8988T (cell line): Measurements from ENCODE around the gene S1PR3.
"Not testable (repeated sequence)": the region's sequence is repeated elsewhere in the genome, so short reads cannot be mapped to it uniquely, and the experiment has no call there.

Experiments used
- DNase-seq: peaks from one replicate; pipeline ENCODE4 v3.0.0; 2011

The S1PR3 gene

GRCh38 chr9:88991066-88992034 lies at the start of gene S1PR3:
Gene S1PR3, plus strand, starts transcription at chr9:88991468. Its CDS starts 9,733 bp downstream, at chr9:89001201.
- peak; percentile 76 for DNase-seq

GRCh38 chr9:88941586-88941985 lies 49.7 kb upstream of the S1PR3 start:
- not testable (repeated sequence) for DNase-seq

- no peak for DNase-seq
Measured at GRCh38 chr9:88942411-88942810, 48.9 kb upstream of the S1PR3 start.

GRCh38 chr9:88945636-88946333 lies 45.5 kb upstream of the S1PR3 start:
- no peak for DNase-seq

GRCh38 chr9:88947581-88948573 lies 43.4 kb upstream of the S1PR3 start:
- DNase-seq, result no peak

GRCh38 chr9:88949425-88949824 lies 41.8 kb upstream of the S1PR3 start:
- no peak for DNase-seq

- no peak for DNase-seq
Measured at GRCh38 chr9:88949961-88950340, 41.3 kb upstream of the S1PR3 start.

- no peak for DNase-seq
Measured at GRCh38 chr9:88950341-88951154, 40.7 kb upstream of the S1PR3 start.

- no peak for DNase-seq
Measured at GRCh38 chr9:88951155-88951542, 40.1 kb upstream of the S1PR3 start.

GRCh38 chr9:88952086-88952615 lies 39.1 kb upstream of the S1PR3 start:
- no peak for DNase-seq

- DNase-seq, result no peak
Measured at GRCh38 chr9:88952976-88953375, 38.3 kb upstream of the S1PR3 start.

- no peak for DNase-seq
Measured at GRCh38 chr9:88953381-88954029, 37.8 kb upstream of the S1PR3 start.

GRCh38 chr9:88954066-88954465 lies 37.2 kb upstream of the S1PR3 start:
- DNase-seq, result no peak

GRCh38 chr9:88957526-88957925 lies 33.7 kb upstream of the S1PR3 start:
- no peak for DNase-seq

- no peak for DNase-seq
Measured at GRCh38 chr9:88959727-88960469, 31.4 kb upstream of the S1PR3 start.

GRCh38 chr9:88960632-88961031 lies 30.6 kb upstream of the S1PR3 start:
- DNase-seq, result no peak

- DNase-seq, result no peak
Measured at GRCh38 chr9:88965473-88965872, 25.8 kb upstream of the S1PR3 start.

- no peak for DNase-seq
Measured at GRCh38 chr9:88966894-88967676, 24.2 kb upstream of the S1PR3 start.

GRCh38 chr9:88968799-88969198 lies 22.5 kb upstream of the S1PR3 start:
- no peak for DNase-seq
